Measurements from ENCODE around the gene LRRC72. TPM values are rescaled to one million over a fixed set of nuclear protein-coding genes. Genes with fewer than 3 reads are reported as not detected.

Gene LRRC72
- total and polyA plus RNA-seq, 10 of the 15 experiments (the other 5 are each of a cell fraction or from before 2014, with no cell fraction given): not detected

GRCh38 chr7:16543456-16543855, 16.8 kb downstream of the LRRC72 start (continued):
- TF ChIP-seq, protein P1, sequence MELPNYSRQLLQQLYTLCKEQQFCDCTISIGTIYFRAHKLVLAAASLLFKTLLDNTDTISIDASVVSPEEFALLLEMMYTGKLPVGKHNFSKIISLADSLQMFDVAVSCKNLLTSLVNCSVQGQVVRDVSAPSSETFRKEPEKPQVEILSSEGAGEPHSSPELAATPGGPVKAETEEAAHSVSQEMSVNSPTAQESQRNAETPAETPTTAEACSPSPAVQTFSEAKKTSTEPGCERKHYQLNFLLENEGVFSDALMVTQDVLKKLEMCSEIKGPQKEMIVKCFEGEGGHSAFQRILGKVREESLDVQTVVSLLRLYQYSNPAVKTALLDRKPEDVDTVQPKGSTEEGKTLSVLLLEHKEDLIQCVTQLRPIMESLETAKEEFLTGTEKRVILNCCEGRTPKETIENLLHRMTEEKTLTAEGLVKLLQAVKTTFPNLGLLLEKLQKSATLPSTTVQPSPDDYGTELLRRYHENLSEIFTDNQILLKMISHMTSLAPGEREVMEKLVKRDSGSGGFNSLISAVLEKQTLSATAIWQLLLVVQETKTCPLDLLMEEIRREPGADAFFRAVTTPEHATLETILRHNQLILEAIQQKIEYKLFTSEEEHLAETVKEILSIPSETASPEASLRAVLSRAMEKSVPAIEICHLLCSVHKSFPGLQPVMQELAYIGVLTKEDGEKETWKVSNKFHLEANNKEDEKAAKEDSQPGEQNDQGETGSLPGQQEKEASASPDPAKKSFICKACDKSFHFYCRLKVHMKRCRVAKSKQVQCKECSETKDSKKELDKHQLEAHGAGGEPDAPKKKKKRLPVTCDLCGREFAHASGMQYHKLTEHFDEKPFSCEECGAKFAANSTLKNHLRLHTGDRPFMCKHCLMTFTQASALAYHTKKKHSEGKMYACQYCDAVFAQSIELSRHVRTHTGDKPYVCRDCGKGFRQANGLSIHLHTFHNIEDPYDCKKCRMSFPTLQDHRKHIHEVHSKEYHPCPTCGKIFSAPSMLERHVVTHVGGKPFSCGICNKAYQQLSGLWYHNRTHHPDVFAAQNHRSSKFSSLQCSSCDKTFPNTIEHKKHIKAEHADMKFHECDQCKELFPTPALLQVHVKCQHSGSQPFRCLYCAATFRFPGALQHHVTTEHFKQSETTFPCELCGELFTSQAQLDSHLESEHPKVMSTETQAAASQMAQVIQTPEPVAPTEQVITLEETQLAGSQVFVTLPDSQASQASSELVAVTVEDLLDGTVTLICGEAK (IDR thresholded peaks at IDR 0.05; ENCODE audit: borderline replicate concordance): no peak

DNA sequence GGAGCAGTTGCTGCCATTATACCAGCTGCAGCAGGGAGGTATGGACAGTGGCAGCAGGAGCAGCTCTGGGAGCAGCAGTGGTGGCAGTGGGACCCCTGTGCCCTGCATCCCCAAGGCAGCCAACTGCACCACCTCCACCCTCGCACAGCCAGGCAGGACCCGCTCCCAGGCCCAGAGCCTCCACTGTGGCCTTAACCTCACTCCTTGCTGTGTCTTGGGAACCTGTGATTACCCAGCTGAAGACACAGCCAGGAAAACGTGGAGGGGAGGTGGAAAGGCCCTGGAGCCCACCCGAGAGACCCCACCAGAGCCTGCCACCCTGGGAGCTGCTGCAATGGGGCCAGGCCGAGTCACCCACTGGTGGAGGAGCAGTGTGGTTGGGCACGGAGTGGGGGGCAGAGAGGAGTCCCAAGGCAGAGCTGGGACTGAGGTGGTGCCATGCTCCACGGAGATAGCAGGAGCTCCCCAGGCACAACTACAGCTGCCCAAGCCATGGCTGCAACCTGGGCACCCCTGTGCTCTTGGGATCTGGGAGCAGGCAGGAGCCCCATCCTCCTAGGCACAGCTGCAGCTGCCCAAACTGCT, 20.4 kb downstream of the LRRC72 start:
- DNase-seq (ENCODE audit: low read depth, low spot score): no peak
- Histone ChIP-seq H3K27me3 (replicated peaks in 1 of 2; ENCODE audit: control insufficient read depth in 2 of 2, insufficient read depth in 2 of 2, low read length in 1 of 2) (no peaks in the 10 kb centered on the region), H3K79me2 (ENCODE audit: control insufficient read depth, insufficient read depth, low read length) (no peaks in the 10 kb centered on the region), H3K9ac (ENCODE audit: control insufficient read depth, insufficient read depth, low read length) (no peak overlapping the region), H3K36me3 (ENCODE audit: control insufficient read depth in 2 of 2, insufficient read depth in 2 of 2, low read length in 1 of 2) (no peaks in the 10 kb centered on the region), H3K4me2 (ENCODE audit: control insufficient read depth, insufficient read depth) (no peak overlapping the region), H3K9me3 (replicated peaks; ENCODE audit: control insufficient read depth, insufficient read depth, low read length) (no peaks in the 10 kb centered on the region), H2AFZ (ENCODE audit: control insufficient read depth, low read depth, low read length) (no peak overlapping the region), H3K4me3 (no peak overlapping the region), H4K20me1 (ENCODE audit: control insufficient read depth, insufficient read depth) (no peaks in the 10 kb centered on the region), H3K4me1 (ENCODE audit: control insufficient read depth, insufficient read depth, low read length) (no peaks in the 10 kb centered on the region), H3K27ac (ENCODE audit: control insufficient read depth, insufficient read depth) (no peak overlapping the region)
- RAD21 ChIA-PET (ENCODE audit: unreplicated experiment): no interaction called here
- no TSS peak for BruUV-seq (replicated peaks)
- intact Hi-C loops (cut with micrococcal nuclease; ENCODE audit: unreplicated experiment) (no loop called here), in situ Hi-C loops (cut with MboI) (no loop called here)
- FAIRE-seq: no peak
- POLR2A ChIA-PET: no interaction called here
- SMC1A ChIA-PET (ENCODE audit: uncharacterized antibody, unreplicated experiment): no interaction called here
- no peak for ATAC-seq
- WGBS (ENCODE audit: insufficient coverage, insufficient replicate concordance, low lambda C conversion rate, missing lambda C conversion rate): 12% methylated on average over 6 of the region's 7 CpGs
- CTCF ChIA-PET: interaction anchor here (1.1 kb wide), 1 partner anchor 469 kb away, joined by 3 read pairs; no protein-coding TSS in a partner anchor
- TF ChIP-seq ASH2L (IDR thresholded peaks at IDR 0.05; ENCODE audit: borderline replicate concordance, low read depth): no peak
- TF ChIP-seq GABPA (IDR thresholded peaks at IDR 0.05; ENCODE audit: low read depth): no peak
- TF ChIP-seq RBBP5 (conservative IDR thresholded peaks at IDR 0.05): no peak
- TF ChIP-seq BCL11A (IDR thresholded peaks at IDR 0.05; ENCODE audit: low read depth, low read length): no peak
- TF ChIP-seq STAT3 (IDR thresholded peaks at IDR 0.05; ENCODE audit: low read depth, low read length): no peak
- TF ChIP-seq, protein P2, sequence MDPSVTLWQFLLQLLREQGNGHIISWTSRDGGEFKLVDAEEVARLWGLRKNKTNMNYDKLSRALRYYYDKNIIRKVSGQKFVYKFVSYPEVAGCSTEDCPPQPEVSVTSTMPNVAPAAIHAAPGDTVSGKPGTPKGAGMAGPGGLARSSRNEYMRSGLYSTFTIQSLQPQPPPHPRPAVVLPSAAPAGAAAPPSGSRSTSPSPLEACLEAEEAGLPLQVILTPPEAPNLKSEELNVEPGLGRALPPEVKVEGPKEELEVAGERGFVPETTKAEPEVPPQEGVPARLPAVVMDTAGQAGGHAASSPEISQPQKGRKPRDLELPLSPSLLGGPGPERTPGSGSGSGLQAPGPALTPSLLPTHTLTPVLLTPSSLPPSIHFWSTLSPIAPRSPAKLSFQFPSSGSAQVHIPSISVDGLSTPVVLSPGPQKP (IDR thresholded peaks at IDR 0.05; ENCODE audit: low read depth, low read length): no peak
- no peak for TF ChIP-seq POU2F2 (IDR thresholded peaks at IDR 0.05; ENCODE audit: borderline replicate concordance, low read depth, low read length)
- no peak for TF ChIP-seq NRF1 (conservative IDR thresholded peaks at IDR 0.05; ENCODE audit: low read depth, low read length)
- TF ChIP-seq CREB1 (IDR thresholded peaks at IDR 0.05; ENCODE audit: low read depth): no peak
- TF ChIP-seq SREBF2 (IDR thresholded peaks at IDR 0.05; ENCODE audit: low read length): no peak
- TF ChIP-seq MEF2A (IDR thresholded peaks at IDR 0.05; ENCODE audit: insufficient read depth, low read depth, low read length): no peak
- TF ChIP-seq NR2C2 (IDR thresholded peaks at IDR 0.05; ENCODE audit: borderline replicate concordance, control insufficient read depth, insufficient read length, low read depth): no peak
- TF ChIP-seq, protein P1 (IDR thresholded peaks at IDR 0.05; ENCODE audit: borderline replicate concordance): no peak
